ENCODE data around the gene ACOT8.
"Not testable (repeated sequence)": the region's sequence is repeated elsewhere in the genome, so short reads cannot be mapped to it uniquely, and the experiment has no call there.

Gene ACOT8

GRCh38 chr20:45857114-45857881, at the start of gene ACOT8, which contains the start of gene ZSWIM3:
ACOT8 (minus strand) TSS chr20:45857392; CDS start chr20:45857315, 77 bp downstream.
ZSWIM3 (plus strand) TSS chr20:45857614; CDS start chr20:45857826, 212 bp downstream.
- peak; percentile 100 for DNase-seq (ENCODE audit: low read depth)

- no peak for DNase-seq (ENCODE audit: low read depth)
These were observed 48.4 kb upstream of the ACOT8 start for GRCh38 chr20:45905505-45906079.

- no peak for DNase-seq (ENCODE audit: low read depth)
These were observed 47.7 kb upstream of the ACOT8 start for GRCh38 chr20:45904583-45905504.

- no peak for DNase-seq (ENCODE audit: low read depth)
These were observed 45.1 kb upstream of the ACOT8 start for GRCh38 chr20:45902199-45902701.

- DNase-seq (ENCODE audit: low read depth) = not testable (repeated sequence)
These were observed 44.1 kb upstream of the ACOT8 start for GRCh38 chr20:45901332-45901731.

GRCh38 chr20:45899046-45899835, 42.0 kb upstream of the ACOT8 start:
- no peak for DNase-seq (ENCODE audit: low read depth)

- DNase-seq (ENCODE audit: low read depth) = no peak
These were observed 41.1 kb upstream of the ACOT8 start for GRCh38 chr20:45898285-45898684.

DNA sequence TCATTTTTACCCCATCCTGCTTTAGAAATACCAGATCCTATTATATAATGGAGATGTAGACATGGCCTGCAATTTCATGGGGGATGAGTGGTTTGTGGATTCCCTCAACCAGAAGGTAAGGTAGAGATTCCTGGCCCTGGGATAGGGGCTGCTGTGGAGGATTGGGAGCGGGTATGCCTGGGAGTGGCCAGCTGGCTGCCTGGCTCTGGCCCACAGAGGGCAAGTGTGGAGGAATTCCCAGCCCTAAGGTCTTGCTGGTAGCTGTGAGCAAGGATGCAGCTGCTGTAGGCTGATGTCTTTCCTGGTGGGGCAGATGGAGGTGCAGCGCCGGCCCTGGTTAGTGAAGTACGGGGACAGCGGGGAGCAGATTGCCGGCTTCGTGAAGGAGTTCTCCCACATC, 40.5 kb upstream of the ACOT8 start:
- no peak for DNase-seq (ENCODE audit: low read depth)

- no peak for DNase-seq (ENCODE audit: low read depth)
These were observed 40.1 kb upstream of the ACOT8 start for GRCh38 chr20:45897289-45897688.

DNA sequence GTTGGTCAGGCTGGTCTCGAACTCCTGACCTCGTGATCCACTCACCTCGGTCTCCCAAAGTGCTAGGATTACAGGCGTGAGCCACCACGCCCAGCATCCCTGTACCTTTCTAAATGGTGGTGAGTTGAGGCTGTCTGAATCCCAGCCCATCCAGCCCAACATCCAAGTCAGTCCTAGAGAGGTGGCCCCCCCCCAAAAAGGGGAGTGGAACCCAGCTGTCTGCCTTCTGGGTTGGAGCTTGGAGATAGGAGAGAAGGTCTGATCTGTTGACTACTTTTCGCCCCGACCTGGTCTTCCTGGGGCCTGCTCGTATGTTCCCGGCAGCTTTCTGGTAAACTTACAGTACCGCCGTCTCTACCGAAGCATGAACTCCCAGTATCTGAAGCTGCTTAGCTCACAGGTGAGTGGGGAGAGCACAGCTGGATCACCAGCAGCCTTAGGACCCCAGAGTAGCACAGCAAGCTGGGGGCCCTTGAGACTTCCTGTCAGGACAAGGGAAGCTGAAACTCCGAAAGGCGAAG, 39.5 kb upstream of the ACOT8 start:
- DNase-seq (ENCODE audit: low read depth) = no peak

DNA sequence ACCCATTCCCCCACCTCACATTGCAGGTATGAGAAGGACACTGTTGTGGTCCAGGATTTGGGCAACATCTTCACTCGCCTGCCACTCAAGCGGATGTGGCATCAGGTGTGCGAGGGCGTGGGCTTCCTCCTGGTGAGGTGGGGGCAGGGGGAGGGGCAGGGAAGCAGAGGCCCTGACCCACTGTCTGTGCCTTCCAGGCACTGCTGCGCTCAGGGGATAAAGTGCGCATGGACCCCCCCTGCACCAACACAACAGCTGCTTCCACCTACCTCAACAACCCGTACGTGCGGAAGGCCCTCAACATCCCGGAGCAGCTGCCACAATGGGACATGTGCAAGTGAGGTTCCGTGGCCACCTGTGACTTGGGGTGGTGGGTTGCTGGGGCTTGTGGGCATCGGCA, 37.6 kb upstream of the ACOT8 start:
- no peak for DNase-seq (ENCODE audit: low read depth)

GRCh38 chr20:45893831-45894230, 36.6 kb upstream of the ACOT8 start:
- DNase-seq (ENCODE audit: low read depth) = no peak

DNA sequence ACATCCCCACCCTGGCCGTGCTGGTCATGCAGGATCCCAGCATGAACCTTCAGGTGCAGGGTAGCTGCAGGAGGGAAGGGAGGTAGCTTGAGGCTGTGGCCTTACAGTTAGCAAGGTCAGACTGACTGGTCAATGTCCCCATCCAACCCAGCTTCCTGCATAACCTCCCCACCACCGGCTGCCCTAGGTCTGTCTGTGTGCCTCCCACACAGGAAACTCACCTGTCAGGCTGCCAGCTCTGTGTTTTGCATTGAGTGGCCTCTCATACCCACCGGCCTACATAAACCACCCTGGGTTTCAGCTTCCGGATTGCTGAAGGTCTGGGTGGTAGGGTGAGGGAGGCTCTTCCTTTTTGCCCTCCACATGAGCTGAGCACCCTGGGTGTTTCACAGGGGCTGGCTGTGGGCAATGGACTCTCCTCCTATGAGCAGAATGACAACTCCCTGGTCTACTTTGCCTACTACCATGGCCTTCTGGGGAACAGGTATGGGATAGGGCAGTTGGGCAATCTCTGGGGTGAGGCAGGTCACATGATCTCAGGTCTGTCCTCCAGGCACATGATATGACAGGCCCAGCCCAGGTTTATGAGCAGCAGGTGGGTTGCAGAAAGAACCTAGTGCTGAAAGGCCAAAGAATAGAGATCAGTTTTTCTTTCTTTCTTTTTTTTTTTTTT, 35.8 kb upstream of the ACOT8 start:
- DNase-seq (ENCODE audit: low read depth) = no peak

DNA sequence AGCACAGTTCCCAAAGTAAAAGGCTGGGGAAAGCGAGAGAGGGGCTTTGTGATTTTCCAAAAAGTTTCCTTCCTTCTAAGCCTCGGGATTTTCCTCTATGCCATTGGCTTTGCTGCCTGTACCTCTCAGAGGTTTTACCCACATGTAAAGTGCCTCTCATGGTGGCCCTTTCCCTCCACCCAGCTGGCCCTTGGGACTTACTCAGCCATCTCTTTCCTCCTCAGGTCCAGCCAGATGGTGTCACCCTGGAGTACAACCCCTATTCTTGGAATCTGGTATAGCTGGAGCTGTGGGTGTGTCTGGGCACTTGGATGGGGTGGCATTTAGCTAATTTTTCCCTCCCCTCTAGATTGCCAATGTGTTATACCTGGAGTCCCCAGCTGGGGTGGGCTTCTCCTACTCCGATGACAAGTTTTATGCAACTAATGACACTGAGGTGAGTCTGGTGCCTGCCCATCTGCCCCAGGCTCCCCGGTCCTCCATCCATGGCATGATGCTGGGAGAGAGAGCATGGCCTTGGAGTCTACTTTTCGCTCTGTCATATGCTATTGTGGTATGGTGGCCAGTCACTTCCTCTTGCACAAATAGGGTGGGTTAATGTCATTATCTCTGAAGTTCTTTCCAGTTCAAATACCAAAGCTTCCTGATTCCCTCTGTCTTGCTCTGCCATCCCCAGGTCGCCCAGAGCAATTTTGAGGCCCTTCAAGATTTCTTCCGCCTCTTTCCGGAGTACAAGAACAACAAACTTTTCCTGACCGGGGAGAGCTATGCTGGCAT, 35.0 kb upstream of the ACOT8 start:
- no peak for DNase-seq (ENCODE audit: low read depth)

DNA sequence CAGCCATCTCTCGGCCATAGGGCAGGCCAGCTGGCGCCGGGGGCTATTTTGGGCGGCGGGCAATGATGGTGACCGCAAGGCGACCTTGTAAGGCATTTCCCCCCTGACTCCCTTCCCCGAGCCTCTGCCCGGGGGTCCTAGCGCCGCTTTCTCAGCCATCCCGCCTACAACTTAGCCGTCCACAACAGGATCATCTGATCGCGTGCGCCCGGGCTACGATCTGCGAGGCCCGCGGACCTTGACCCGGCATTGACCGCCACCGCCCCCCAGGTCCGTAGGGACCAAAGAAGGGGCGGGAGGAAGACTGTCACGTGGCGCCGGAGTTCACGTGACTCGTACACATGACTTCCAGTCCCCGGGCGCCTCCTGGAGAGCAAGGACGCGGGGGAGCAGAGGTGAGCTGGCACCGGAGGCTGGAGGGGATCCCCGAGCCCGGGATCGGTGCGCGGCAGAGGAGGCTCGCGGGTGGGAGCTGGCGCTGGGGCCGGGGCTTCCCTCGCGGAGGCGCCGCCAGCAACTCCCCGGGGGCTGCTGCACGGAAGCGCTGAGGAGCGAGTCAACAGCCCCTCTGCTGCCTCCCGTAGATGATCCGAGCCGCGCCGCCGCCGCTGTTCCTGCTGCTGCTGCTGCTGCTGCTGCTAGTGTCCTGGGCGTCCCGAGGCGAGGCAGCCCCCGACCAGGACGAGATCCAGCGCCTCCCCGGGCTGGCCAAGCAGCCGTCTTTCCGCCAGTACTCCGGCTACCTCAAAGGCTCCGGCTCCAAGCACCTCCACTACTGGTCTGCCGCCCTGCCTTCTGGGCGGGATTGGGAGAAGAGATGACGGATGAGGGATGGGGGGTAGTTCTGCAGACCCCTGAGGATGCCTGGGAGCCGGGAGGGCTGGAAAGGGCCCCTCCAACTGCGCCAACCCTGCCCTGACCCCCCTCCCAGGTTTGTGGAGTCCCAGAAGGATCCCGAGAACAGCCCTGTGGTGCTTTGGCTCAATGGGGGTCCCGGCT, 34.1 kb upstream of the ACOT8 start, which contains the start of the genes CTSA and NEURL2:
TSS of gene CTSA (plus strand) at position 351 of the 999 bp plus-strand sequence. CDS start at position 585, 234 bp downstream.
TSS of gene NEURL2 (minus strand) at position 224 of the 999 bp plus-strand sequence. CDS start at position 7, 217 bp downstream.
- DNase-seq (ENCODE audit: low read depth) = peak; percentile 85

GRCh38 chr20:45890077-45890984, 33.1 kb upstream of the ACOT8 start:
- peak; percentile 79 for DNase-seq (ENCODE audit: low read depth)

- DNase-seq (ENCODE audit: low read depth) = no peak
These were observed 31.5 kb upstream of the ACOT8 start for GRCh38 chr20:45888681-45889080.
